Activated CD4-positive, alpha-beta T cell treated with anti-CD3 and anti-CD28 coated beads, Interleukin-2, Interleukin-4, amounts not matched to agents 100 ng/mL and 50 ng/mL, durations not matched to agents 16 hours and 8 hours (primary cell): Measurements from ENCODE around the gene AXIN1.
"Not testable (repeated sequence)": the region's sequence is repeated elsewhere in the genome, so short reads cannot be mapped to it uniquely, and the experiment has no call there.

Experiments
- DNase-seq: peaks from one replicate; pipeline ENCODE4 v3.0.0-alpha.2; 2020; ENCODE audit warnings: low spot score

Gene AXIN1

GRCh38 chr16:370443-370842, 17.9 kb upstream of the AXIN1 start, which contains the start of gene MRPL28:
Gene MRPL28, minus strand, starts transcription at chr16:370538. Its CDS starts 320 bp downstream, at chr16:370218.
- peak; percentile 95 for DNase-seq

GRCh38 chr16:369866-370436, 17.4 kb upstream of the AXIN1 start:
- DNase-seq: no peak

- no peak for DNase-seq
Observed at GRCh38 chr16:369275-369865, 16.8 kb upstream of the AXIN1 start.

- DNase-seq: no peak
Observed at GRCh38 chr16:368388-369158, 16.1 kb upstream of the AXIN1 start.

GRCh38 chr16:367333-367903, 14.9 kb upstream of the AXIN1 start:
- no peak for DNase-seq

GRCh38 chr16:366476-366875, 14.0 kb upstream of the AXIN1 start:
- DNase-seq: no peak

- no peak for DNase-seq
Observed at GRCh38 chr16:364595-365491, 12.3 kb upstream of the AXIN1 start.

GRCh38 chr16:363766-364490, 11.4 kb upstream of the AXIN1 start:
- no peak for DNase-seq

- no peak for DNase-seq
Observed at GRCh38 chr16:363110-363765, 10.7 kb upstream of the AXIN1 start.

GRCh38 chr16:362702-362999, 10.1 kb upstream of the AXIN1 start:
- DNase-seq: not testable (repeated sequence)

GRCh38 chr16:361872-362701, 9.6 kb upstream of the AXIN1 start:
- DNase-seq: peak; percentile 71

- DNase-seq: no peak
Observed at GRCh38 chr16:361341-361871, 8.9 kb upstream of the AXIN1 start.

GRCh38 chr16:360698-361336, 8.3 kb upstream of the AXIN1 start:
- no peak for DNase-seq

GRCh38 chr16:359871-360697, 7.6 kb upstream of the AXIN1 start:
- no peak for DNase-seq

- no peak for DNase-seq
Observed at GRCh38 chr16:359067-359763, 6.7 kb upstream of the AXIN1 start.

- DNase-seq: no peak
Observed at GRCh38 chr16:356741-357140, 4.2 kb upstream of the AXIN1 start.

GRCh38 chr16:354971-355461, 2.5 kb upstream of the AXIN1 start:
- DNase-seq: no peak
